Pancreas (tissue), 10 donors: ENCODE results near the gene INPP4B. TPM values are rescaled to one million over a fixed set of nuclear protein-coding genes. Genes with fewer than 3 reads are reported as not detected.

Source experiments
- ATAC-seq, 4 donors: fragments of 200-7000 bp; cut with Tn5 transposase; one replicate each; pipeline versions ENCODE4 v1.8.0 to v1.9.1; 2020; ENCODE audit warnings: mild to moderate bottlenecking in 4 of 4, moderate library complexity in 4 of 4
- DNase-seq, 6 donors: peaks; one replicate each; pipeline ENCODE4 v3.0.0-alpha.2; 2020
- FAIRE-seq: peaks from 2 replicates; lab custom pipeline; 2012; peaks lifted over from hg19 to GRCh38; lab: Jason Lieb, UNC
- H3K27ac ChIP-seq, 4 donors: fragments of 200-600 bp; sonication (generic); 1 replicate in 3 of 4; 2 replicates in 1 of 4; pipeline versions ENCODE4 v1.5.0 to v1.8.0; 2020
- H3K27me3 ChIP-seq, 4 donors: fragments of 200-600 bp; one replicate each; pipeline ENCODE4 v1.8.0; 2021
- H3K36me3 ChIP-seq, 3 donors: fragments of 200-600 bp; sonication (generic) in 1 of 3; one replicate each; pipeline versions ENCODE4 v1.5.0 to v1.8.0; 2020 to 2021
- H3K4me1 ChIP-seq, 3 donors: fragments of 200-600 bp; one replicate each; pipeline ENCODE4 v1.8.0; 2021
- H3K4me3 ChIP-seq, 4 donors: fragments of 200-600 bp; sonication (generic) in 2 of 4; one replicate each; pipeline versions ENCODE4 v1.5.0 to v1.8.0; 2020 to 2021
- H3K9me3 ChIP-seq, 4 donors: fragments of 200-600 bp; one replicate each; pipeline ENCODE4 v1.8.0; 2021
- WGBS, 2 donors: extraction: QIAGEN DNeasy Blood & Tissue Kit; methylation state at CpG; one replicate each; pipeline ENCODE4 v1.1.7; 2013; 5-methylcytosine and 5-hydroxymethylcytosine counted together
- intact Hi-C, 3 donors: fragments of 100-400 bp; cut with DNase I; formaldehyde crosslinking; loops; one replicate each; pipeline versions ENCODE4 v1.11.1 to v1.14.2; 2022
- polyA plus RNA-seq, 2 donors: library from polyadenylated mRNA; stranded (reverse); fragments of 200-250 nt; gene quantifications; one replicate each; pipeline ENCODE4 v1.2.3, GENCODE V29; 2013
- total RNA-seq, 6 donors: library from RNA; stranded (reverse); fragmentation: NEBNext Ultra II Directional in 4 of 6; extraction: Animal tissue kit (Norgen Biotek cat#: 25700) in 4 of 6; gene quantifications; one replicate each; pipeline versions ENCODE4 v1.2.1 to v1.2.4, GENCODE V29; 2021 to 2023
- TF ChIP-seq, protein P1 (sequence below), 4 donors: fragments of 200-600 bp; sonication (generic) in 3 of 4; IDR thresholded peaks; one replicate each; pipeline versions ENCODE4 v1.5.0 to v1.8.0; 2021; ENCODE audit warnings: antibody characterized with exemption in 4 of 4
- donor health status: healthy with polysubstance abuse.
- donor health status: DM: no; HTN: no; CAD: no; lungs with moderate emphysema.
- donor health status: DM: no; HTN: no; CAD: no.
- donor health status: control.
- donor health status: control.
- donor health status: Bipolar disorder and iron deficiency.
- donor health status: DM: yes; HTN: yes; CAD: no.
- donor health status: DM: no; HTN: no; CAD: no.
- donor health status: DM: no; HTN: no; CAD: no.
- donor health status: DM: yes; HTN: yes; CAD: no.

Gene INPP4B
- total and polyA plus RNA-seq, 8 donors, result 1.2 to 12.9 (median 5.5) TPM

DNA sequence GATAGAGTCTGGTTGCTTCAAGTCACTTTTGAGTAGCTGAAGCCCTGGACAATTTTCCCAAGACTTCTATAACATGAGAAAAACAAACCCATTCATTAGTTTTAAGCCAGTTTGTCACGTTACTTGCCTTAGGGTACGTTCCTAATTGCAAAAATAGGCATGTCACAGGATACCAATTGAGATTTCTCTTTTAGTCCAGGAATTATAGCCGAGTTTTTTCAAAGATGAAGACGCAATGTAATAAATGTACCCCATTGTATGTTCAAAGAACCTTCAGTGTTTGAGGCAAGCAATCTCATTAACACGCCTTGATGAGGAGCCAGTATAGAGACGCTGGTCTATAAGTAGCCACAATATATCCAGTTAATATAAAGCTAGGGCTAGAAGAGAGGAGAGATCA, 534.2 kb downstream of the INPP4B start:
- Histone ChIP-seq H3K4me1 (peaks cover 8 to 13% (median 8%) of the 10 kb centered on the region in 3 donors), H3K9me3 (no peaks in the 10 kb centered on the region), H3K4me3 (no peak overlapping the region), H3K36me3 (no peaks in the 10 kb centered on the region), H3K27ac (no peak overlapping the region), H3K27me3 (no peaks in the 10 kb centered on the region)
- DNase-seq (no peak), FAIRE-seq (no peak), ATAC-seq (no peak)
- 46% methylated on average over 6 of the region's 6 CpGs for WGBS, 2 donors
- intact Hi-C loops, result no loop called here
- TF ChIP-seq, protein P1, sequence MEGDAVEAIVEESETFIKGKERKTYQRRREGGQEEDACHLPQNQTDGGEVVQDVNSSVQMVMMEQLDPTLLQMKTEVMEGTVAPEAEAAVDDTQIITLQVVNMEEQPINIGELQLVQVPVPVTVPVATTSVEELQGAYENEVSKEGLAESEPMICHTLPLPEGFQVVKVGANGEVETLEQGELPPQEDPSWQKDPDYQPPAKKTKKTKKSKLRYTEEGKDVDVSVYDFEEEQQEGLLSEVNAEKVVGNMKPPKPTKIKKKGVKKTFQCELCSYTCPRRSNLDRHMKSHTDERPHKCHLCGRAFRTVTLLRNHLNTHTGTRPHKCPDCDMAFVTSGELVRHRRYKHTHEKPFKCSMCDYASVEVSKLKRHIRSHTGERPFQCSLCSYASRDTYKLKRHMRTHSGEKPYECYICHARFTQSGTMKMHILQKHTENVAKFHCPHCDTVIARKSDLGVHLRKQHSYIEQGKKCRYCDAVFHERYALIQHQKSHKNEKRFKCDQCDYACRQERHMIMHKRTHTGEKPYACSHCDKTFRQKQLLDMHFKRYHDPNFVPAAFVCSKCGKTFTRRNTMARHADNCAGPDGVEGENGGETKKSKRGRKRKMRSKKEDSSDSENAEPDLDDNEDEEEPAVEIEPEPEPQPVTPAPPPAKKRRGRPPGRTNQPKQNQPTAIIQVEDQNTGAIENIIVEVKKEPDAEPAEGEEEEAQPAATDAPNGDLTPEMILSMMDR (IDR thresholded peaks at IDR 0.05), result no peak

DNA sequence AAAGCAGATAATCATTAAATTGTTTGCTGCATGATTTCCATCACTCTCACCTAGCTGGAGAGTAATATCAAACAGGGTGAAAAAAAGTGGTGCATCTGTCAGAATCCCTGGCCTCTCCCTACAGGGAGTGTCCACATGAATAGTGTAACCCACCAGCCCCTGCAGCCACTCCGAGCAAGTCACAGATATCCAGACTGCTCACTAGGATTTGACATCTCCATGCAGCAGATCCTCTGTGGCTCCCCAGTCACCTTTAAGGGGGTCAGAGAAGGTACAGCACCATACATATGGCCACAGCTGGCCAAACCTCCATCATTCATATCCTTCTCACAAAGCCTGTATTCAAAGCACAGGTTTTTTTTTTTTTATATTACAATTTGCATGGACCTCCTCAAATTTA, 536.3 kb downstream of the INPP4B start:
- Histone ChIP-seq H3K27ac (no peak overlapping the region), H3K4me3 (no peak overlapping the region), H3K4me1 (peaks cover 8% of the 10 kb centered on the region in 3 donors), H3K9me3 (no peaks in the 10 kb centered on the region), H3K27me3 (no peaks in the 10 kb centered on the region), H3K36me3 (no peaks in the 10 kb centered on the region)
- TF ChIP-seq, protein P1 (IDR thresholded peaks at IDR 0.05), result no peak
- FAIRE-seq (no peak), DNase-seq (no peak), ATAC-seq (no peak)
- intact Hi-C loops, result no loop called here
- WGBS, 2 donors, result 88 to 90% methylated on average over 1 of the region's 1 CpG

DNA sequence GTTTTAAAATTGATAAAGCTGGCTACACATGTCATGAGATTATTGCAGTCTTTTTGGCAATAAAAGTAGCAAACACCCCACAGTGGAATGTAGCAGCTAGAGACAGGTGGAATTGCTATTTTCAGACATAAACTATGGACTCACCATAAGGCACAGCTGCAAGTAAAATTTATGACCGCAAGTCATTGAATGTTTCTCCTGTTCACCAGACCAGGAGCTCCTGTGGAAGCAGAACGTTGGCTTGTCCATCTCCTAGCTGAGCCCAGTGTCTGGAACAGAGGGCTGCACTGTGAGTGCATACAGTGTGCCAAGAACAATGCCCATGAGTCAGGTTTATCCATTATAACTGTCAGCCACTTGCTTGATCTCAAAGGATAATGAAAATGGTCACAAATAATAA, 538.2 kb downstream of the INPP4B start:
- no peaks in the 10 kb centered on the region for H3K4me1 ChIP-seq
- TF ChIP-seq, protein P1 (IDR thresholded peaks at IDR 0.05), result no peak
- H3K4me3 ChIP-seq, result no peak overlapping the region
- ATAC-seq (no peak), DNase-seq (no peak), FAIRE-seq (no peak)
- no peak overlapping the region for H3K27ac ChIP-seq
- no peaks in the 10 kb centered on the region for H3K9me3 ChIP-seq
- H3K27me3 ChIP-seq, result no peaks in the 10 kb centered on the region
- no peaks in the 10 kb centered on the region for H3K36me3 ChIP-seq
- WGBS, 2 donors, result 71 to 78% methylated on average over 2 of the region's 2 CpGs
- intact Hi-C loops, result no loop called here

DNA sequence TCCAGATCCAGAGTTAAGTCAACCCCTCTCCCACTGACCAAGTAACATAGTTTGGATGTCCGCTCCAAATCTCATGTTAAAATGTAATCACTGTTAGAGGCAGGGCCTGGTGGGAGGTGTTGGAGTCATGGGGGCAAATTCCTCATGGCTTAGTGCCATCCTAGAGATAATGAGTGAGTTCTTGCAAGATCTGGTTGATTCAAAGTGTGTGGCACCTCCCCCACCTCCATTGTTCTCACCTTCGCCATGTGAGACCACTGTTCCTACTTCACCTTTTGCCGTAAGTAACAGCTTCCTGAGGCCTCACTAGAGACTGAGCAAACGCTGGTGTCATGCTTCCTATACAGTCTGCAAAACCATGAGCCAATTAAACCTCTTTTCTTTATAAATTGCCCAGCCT, 548.8 kb downstream of the INPP4B start:
- no peak overlapping the region for H3K4me3 ChIP-seq
- no peaks in the 10 kb centered on the region for H3K27me3 ChIP-seq
- no peaks in the 10 kb centered on the region for H3K9me3 ChIP-seq
- TF ChIP-seq, protein P1 (IDR thresholded peaks at IDR 0.05), result no peak
- ATAC-seq, result no peak
- H3K27ac ChIP-seq, result no peak overlapping the region
- H3K4me1 ChIP-seq, result peaks cover 0 to 2% (median 0%) of the 10 kb centered on the region in 3 donors
- no peaks in the 10 kb centered on the region for H3K36me3 ChIP-seq
- DNase-seq, result no peak
- no peak for FAIRE-seq
- WGBS, 2 donors, result 89 to 90% methylated on average over 4 of the region's 4 CpGs
- intact Hi-C loops, result no loop called here

DNA sequence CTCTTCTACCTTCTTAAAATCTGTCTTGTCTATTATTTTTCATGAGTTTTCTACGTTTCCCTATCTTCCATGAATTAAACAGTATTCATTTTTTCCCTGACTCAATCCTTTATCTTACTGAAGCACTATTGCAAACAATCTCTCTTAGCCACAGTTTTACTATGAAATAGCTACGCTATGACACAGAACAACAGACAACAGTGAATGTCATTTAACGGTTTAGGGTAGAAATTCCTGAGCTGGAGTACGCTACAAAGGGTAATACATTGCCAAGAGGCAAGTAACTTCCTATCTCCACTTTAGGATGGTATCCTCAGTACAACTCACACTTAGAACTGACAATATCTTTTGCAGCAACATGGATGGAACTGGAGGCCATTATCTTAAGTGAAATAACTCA, 552.6 kb downstream of the INPP4B start:
- intact Hi-C loops, result no loop called here
- no peak for FAIRE-seq
- TF ChIP-seq, protein P1 (IDR thresholded peaks at IDR 0.05), result no peak

More for the DNA sequence above, 552.6 kb downstream of the INPP4B start:
- Histone ChIP-seq H3K4me3 (no peak overlapping the region), H3K27me3 (no peaks in the 10 kb centered on the region), H3K4me1 (peaks cover 0 to 5% (median 0%) of the 10 kb centered on the region in 3 donors), H3K9me3 (no peaks in the 10 kb centered on the region), H3K36me3 (no peaks in the 10 kb centered on the region), H3K27ac (no peak overlapping the region)
- DNase-seq, result no peak
- ATAC-seq, result no peak
- 87 to 92% methylated on average over 4 of the region's 4 CpGs for WGBS, 2 donors
